ENCODE results near the gene KLHL22.
"Not testable (repeated sequence)": the region's sequence is repeated elsewhere in the genome, so short reads cannot be mapped to it uniquely, and the experiment has no call there.

Gene KLHL22

DNA sequence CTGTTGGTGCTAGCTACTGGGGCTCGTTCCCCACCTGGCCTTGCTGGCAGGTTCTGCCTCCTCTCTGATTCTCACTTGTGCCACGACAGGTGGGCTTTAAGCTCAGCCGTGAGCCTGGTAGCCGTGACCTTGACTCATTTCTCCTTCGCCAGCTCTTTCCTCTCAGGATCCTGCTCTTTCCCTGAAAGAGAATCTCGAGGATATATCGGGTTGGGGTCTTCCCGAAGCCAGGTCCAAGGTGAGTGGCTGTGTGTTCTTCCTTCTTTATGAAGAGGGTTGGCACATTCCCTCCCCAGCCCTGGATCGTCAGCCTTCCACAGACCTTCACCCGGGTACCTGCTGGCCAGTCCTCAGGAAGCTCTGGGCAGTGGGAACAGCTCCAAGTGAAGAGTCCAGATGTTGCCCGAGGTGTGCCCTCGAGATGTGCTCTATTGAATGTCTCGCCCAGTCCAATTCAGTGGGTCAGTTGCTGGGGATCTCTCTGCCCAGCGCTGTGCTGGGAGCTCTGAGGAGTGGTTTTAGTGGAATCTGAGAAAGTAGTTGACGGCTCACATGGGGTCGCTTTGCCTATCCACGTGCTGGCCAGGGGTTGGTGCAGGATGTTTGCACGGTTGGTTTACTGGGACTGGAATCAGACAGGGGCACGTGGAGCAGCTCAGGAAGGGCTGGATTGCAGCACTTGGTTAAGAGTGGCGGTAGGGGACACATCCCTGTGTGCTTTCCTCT, 100.3 kb downstream of the KLHL22 start:
- DNase-seq: no peak

DNA sequence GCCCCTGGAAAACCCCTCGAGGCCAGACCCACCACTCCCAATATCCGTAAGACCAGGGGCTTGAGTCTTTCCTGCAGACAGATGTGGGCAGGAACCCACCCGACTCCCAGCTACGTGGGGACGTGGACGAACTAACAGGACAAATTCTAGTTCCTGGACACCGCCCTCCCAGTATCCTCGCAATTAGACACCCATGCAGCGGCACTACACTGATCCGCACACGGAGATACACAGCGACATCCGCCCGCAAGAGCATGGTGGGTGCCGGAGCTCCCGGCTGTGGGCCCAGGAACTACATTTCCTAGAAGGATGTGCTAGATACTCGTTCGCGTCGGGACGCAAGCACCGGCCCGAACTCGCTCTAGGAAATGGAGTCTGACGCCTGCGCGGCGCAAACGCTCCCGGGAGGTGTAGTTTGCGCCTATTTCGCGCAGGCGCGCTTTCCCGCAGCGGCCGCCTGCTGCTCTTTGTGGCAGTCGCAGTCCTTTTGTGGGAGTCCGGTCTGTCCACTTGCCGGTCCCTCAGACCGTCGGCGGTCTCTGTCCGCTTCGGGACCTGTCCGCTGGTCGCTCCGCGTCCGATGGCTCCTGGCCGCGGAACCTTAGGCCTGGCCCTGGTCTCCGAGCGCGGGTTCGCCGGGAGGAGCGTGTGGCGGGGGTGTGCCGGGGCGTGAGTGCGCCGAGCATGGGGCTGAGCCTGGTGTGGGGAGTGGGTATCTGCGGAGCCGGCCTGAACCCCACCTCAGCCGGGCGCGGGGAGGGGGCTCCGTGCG, 101.7 kb downstream of the KLHL22 start, which contains the start of gene ZNF74:
Gene ZNF74 (plus strand): TSS at position 447 of the 772 bp plus-strand sequence. CDS start 478 bp downstream, outside the sequence.
- peak; percentile 82 for DNase-seq

DNA sequence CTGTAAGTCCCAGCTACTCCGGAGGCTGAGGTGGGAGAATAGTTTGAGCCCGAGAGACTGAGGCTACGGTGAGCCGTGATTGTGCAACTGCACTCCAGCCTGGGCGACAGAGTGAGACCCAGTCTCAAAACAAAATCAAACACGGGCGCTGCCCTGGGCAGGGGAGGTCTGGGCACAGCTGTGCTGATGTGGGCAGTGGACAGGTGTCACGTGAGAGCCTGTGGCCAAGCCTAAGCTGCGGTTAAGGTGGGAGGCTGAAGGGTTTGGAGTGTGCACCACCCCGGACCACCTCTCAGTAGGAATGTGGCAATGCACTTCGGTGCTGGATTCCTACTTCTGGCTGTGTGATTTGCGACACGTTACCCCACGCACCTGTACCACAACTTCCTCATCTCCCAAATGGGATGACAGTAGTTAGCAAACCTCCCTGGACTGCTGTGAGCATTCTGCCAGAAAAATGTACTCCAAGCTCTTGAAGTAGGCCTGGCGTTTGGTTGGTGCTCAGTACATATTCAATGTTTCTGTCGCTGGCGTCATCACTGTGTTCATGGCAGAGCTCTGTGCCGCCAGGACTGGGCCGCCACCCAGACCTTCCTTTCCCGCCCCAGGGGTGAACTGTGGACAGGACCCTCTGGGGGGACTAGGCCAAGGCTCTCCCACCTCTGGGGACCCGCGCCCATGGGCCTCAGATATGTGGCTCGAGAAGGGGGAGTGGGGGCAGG, 102.5 kb downstream of the KLHL22 start:
- no peak for DNase-seq

DNA sequence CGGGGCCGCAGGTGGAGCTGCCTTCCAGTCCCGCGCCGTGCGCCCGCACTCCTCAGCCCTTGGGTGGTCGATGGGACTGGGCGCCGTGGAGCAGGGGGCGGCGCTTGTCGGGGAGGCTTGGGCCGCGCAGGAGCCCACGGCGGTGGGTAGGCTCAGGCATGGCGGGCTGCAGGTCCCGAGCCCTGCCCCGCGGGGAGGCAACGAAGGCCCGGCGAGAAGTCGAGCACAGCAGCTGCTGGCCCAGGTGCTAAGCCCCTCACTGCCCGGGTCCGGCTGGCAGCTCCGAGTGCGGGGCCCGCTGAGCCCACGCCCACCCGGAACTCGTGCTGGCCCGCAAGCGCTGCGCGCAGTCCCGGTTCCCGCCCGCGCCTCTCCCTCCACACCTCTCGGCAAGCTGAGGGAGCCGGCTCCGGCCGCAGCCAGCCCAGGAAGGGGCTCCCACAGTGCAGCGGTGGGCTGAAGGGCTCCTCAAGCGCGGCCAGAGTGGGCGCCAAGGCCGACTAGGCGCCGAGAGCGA, 103.2 kb downstream of the KLHL22 start:
- DNase-seq: not testable (repeated sequence)

All from NCI-H774 (cell line).